ENCODE data around the gene TCHHL1. TPM values are rescaled to one million over a fixed set of nuclear protein-coding genes. Genes with fewer than 3 reads are reported as not detected.

TCHHL1 gene
- total and polyA plus RNA-seq, 2 of the 8 experiments (the other 6 are each of a cell fraction or from before 2014, with no cell fraction given) = not detected

GRCh38 chr1:152125834-152126443 is 37.1 kb upstream of the TCHHL1 start:
- Histone ChIP-seq H3K79me2 (ENCODE audit: control insufficient read depth in 1 of 2, insufficient read depth in 2 of 2, low read length in 2 of 2) (no peaks in the 10 kb centered on the region), H3K4me1 (replicated peaks in 1 of 4; ENCODE audit: control insufficient read depth in 3 of 4, insufficient read depth in 4 of 4, low read length in 3 of 4) (no peaks in the 10 kb centered on the region), H4K91ac (replicated peaks; ENCODE audit: insufficient read length, low read length) (no peak overlapping the region), H3K23me2 (ENCODE audit: low read depth, low read length) (0 out of 2 replicates have a peak, but pooled peaks cover 1% of the 10 kb centered on the region), H4K20me1 (replicated peaks in 1 of 2; ENCODE audit: control insufficient read depth in 1 of 2, insufficient read depth in 2 of 2, low read length in 2 of 2) (no peaks in the 10 kb centered on the region), H3K9me3 (ENCODE audit: insufficient read depth in 2 of 2, low read depth in 1 of 2, low read length in 1 of 2) (peaks cover 34 to 56% of the 10 kb centered on the region in 2 experiments), H3K36me3 (ENCODE audit: control insufficient read depth in 2 of 4, insufficient read depth in 4 of 4, low read length in 3 of 4) (no peaks in the 10 kb centered on the region), H3K14ac (ENCODE audit: insufficient read length) (no peak overlapping the region), H2AFZ (ENCODE audit: low read length) (no peak overlapping the region), H3K27me3 (replicated peaks in 1 of 4; ENCODE audit: control insufficient read depth in 3 of 4, extremely low read depth in 1 of 4, insufficient read depth in 3 of 4, low read length in 3 of 4) (no peaks in the 10 kb centered on the region), H4K8ac (ENCODE audit: extremely low read depth, insufficient read depth, low read length) (no peak overlapping the region), H3K4me2 (ENCODE audit: insufficient read depth in 1 of 2, low read depth in 2 of 2, low read length in 2 of 2) (no peak overlapping the region), H3K23ac (ENCODE audit: insufficient read length) (no peak overlapping the region), H3K18ac (ENCODE audit: extremely low read depth, low read length) (no peak overlapping the region), H2AK5ac (ENCODE audit: low read depth, low read length) (no peak overlapping the region), H3K4ac (replicated peaks; ENCODE audit: insufficient read length, low read depth, low read length) (no peak overlapping the region), H2BK12ac (ENCODE audit: low read depth, low read length) (no peak overlapping the region), H2BK5ac (ENCODE audit: low read depth, low read length) (no peak overlapping the region), H2BK15ac (ENCODE audit: low read length) (no peak overlapping the region), H4K5ac (ENCODE audit: insufficient read length, low read depth, low read length) (no peak overlapping the region), H2BK20ac (ENCODE audit: low read length) (no peak overlapping the region), H3K79me1 (ENCODE audit: low read depth, low read length) (no peaks in the 10 kb centered on the region), H3K4me3 (ENCODE audit: extremely low read depth in 1 of 4, insufficient read depth in 2 of 4, low read depth in 3 of 4, low read length in 4 of 4) (no peak overlapping the region), H3K56ac (replicated peaks; ENCODE audit: insufficient read length, low read depth, low read length) (no peak overlapping the region), H3K27ac (ENCODE audit: low read depth, low read length) (no peak overlapping the region), H2BK120ac (replicated peaks; ENCODE audit: low read depth, low read length) (no peak overlapping the region), H3K9ac (replicated peaks in 1 of 4; ENCODE audit: extremely low read depth in 1 of 4, low read depth in 3 of 4, low read length in 3 of 4) (no peak overlapping the region)
- DNase-seq (ENCODE audit: low read depth in 1 of 2, low spot score in 2 of 2) = no peak
- CTCF ChIA-PET (ENCODE audit: partially characterized antibody) = no interaction called here
- no peak for FAIRE-seq
- TF ChIP-seq YY1 (IDR thresholded peaks at IDR 0.05; ENCODE audit: low read depth, low read length) = no peak
- TF ChIP-seq CBX5 (IDR thresholded peaks at IDR 0.05; ENCODE audit: low read depth, low read length) = no peak
- TF ChIP-seq SAP30 (IDR thresholded peaks at IDR 0.05; ENCODE audit: insufficient read depth, insufficient replicate concordance, low read length) = no peak
- no peak for TF ChIP-seq CHD1 (IDR thresholded peaks at IDR 0.05; ENCODE audit: low read depth, low read length)
- TF ChIP-seq EP300 (IDR thresholded peaks at IDR 0.05; ENCODE audit: borderline replicate concordance in 1 of 2, low read depth in 2 of 2, low read length in 2 of 2) = no peak
- TF ChIP-seq TAF7 (optimal IDR thresholded peaks at IDR 0.05; ENCODE audit: borderline replicate concordance, low read depth, low read length) = no peak
- no peak for TF ChIP-seq JUN (IDR thresholded peaks at IDR 0.05; ENCODE audit: low read depth, low read length)
- TF ChIP-seq SRF (IDR thresholded peaks at IDR 0.05; ENCODE audit: low read depth, low read length) = no peak
- no peak for TF ChIP-seq TEAD4 (IDR thresholded peaks at IDR 0.05; ENCODE audit: low read depth, low read length)
- TF ChIP-seq NANOG (IDR thresholded peaks at IDR 0.05; ENCODE audit: insufficient read depth, low read depth, low read length, poor library complexity, severe bottlenecking) = no peak
- no peak for TF ChIP-seq TAF1 (IDR thresholded peaks at IDR 0.05; ENCODE audit: low read depth, low read length)
- WGBS, 2 experiments (ENCODE audit: extremely low coverage in 1 of 2, insufficient coverage in 1 of 2, insufficient read length in 1 of 2, insufficient replicate concordance in 2 of 2, low coverage in 1 of 2, low lambda C conversion rate in 2 of 2, missing lambda C conversion rate in 1 of 2) = 76% methylated on average over 6 of the region's 6 CpGs; no CpG with 5 or more reads in 1 of the 2 experiments
- POLR2A ChIA-PET (ENCODE audit: partially characterized antibody) = no interaction called here
